ENCODE data around the gene MRPL36.

Gene MRPL36

GRCh38 chr5:1767524-1768282 is 31.9 kb downstream of the MRPL36 start:
- in situ Hi-C loops (cut with MboI; ENCODE audit: low sequenced_read_pairs), result loop anchor here (25.0 kb wide), 1 partner anchor 245 kb away; no protein-coding TSS in a partner anchor

GRCh38 chr5:1765880-1766235 is 33.8 kb downstream of the MRPL36 start:
- in situ Hi-C loops (cut with MboI; ENCODE audit: low sequenced_read_pairs), result loop anchor here (25.0 kb wide), 1 partner anchor 246 kb away; no protein-coding TSS in a partner anchor

- in situ Hi-C loops (cut with MboI; ENCODE audit: low sequenced_read_pairs), result loop anchor here (25.0 kb wide), 1 partner anchor 247 kb away; no protein-coding TSS in a partner anchor
Measured at GRCh38 chr5:1765141-1765879, 34.3 kb downstream of the MRPL36 start.

DNA sequence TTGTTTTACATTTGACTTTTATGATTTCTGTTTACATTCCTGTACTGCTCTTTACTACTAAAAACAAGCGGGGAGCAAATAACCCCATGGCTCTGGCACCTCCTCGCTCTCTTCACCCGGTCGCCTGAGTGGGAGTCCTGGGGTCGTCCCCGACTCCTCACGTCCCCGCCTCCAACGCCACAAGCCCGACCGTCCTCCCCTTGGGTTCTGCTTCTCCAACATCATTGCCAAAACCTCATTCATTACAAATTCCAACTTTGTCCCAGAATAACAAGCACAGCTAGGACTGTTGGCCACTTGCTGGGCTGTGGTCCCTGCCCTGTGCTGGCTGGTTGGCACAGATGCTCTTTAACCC is 35.1 kb downstream of the MRPL36 start:
- in situ Hi-C loops (cut with MboI; ENCODE audit: low sequenced_read_pairs), result loop anchor here (25.0 kb wide), 1 partner anchor 248 kb away; no protein-coding TSS in a partner anchor

GRCh38 chr5:1763960-1764605 is 35.6 kb downstream of the MRPL36 start:
- in situ Hi-C loops (cut with MboI; ENCODE audit: low sequenced_read_pairs), result loop anchor here (25.0 kb wide), 1 partner anchor 248 kb away; no protein-coding TSS in a partner anchor

DNA sequence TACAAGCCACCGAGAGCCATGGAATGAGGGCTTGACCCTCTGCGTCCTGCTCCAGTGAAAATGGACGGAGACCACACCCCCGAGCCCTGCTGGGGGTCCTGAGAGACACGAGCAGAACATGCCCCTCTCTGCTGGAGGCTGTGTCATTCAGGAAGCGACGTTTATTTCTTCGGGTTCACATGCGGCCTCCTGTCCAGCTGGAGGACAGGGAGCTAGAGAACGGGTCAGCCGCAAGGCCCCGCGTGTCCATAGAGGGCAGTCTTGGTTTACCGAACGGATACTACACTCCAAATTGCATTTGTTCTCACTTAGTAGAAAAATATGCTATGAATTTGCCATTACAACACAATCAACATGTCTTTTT is 36.1 kb downstream of the MRPL36 start:
- in situ Hi-C loops (cut with MboI; ENCODE audit: low sequenced_read_pairs), result loop anchor here (25.0 kb wide), 1 partner anchor 249 kb away; no protein-coding TSS in a partner anchor

GRCh38 chr5:1762883-1763547 is 36.6 kb downstream of the MRPL36 start:
- in situ Hi-C loops (cut with MboI; ENCODE audit: low sequenced_read_pairs), result loop anchor here (25.0 kb wide), 1 partner anchor 249 kb away; no protein-coding TSS in a partner anchor

DNA sequence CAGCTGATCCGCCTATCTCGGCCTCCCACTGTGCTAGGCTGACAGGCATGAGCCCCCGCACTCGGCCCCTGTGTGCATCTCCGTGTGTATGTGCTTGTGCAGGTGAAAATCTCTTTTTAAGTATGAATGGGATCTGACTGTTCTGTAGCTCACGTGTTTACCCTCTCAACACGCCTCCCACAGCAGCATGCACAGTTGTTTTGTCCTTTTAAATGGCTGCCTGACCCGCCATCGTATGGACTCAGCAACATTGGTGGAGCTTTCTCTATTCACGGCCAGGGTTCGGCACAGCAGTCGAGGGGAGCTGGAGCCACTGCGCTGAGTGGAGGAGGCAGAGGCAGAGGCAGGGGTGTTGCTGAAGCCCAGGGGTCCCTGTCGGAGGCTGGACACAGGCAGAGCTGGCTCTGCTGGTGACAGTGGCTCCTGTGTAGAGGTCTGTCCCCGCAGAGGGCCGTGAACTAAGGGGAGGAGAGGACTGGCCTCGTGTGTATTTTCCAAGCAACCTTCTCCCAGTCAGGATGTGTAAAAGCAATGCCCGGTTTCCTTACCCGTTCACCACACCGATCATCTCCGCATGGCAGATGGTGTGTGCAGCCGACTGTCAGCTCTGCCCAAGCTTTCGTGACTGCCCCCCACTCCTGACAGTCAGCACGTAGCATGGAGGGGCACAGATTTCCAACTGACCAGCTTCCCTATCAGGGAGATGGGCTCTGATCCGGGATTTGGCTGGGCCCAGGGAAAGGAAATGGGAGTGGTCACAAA is 37.3 kb downstream of the MRPL36 start:
- in situ Hi-C loops (cut with MboI; ENCODE audit: low sequenced_read_pairs), result loop anchor here (25.0 kb wide), 1 partner anchor 250 kb away; no protein-coding TSS in a partner anchor

DNA sequence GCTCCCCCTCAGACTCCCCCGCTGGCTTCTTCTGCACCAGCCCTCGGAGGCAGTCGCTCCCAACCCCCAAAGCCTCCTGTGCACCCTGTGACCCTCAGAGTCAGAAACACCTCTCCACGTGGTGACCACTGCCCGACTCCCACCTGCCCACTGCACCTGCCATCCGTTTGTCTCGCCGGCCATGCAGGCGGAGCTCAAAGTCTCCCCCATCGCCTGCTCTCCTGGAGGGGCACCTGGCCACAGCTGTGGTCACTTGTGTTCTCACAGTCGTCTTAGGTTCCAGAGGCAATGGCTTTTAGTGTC is 38.2 kb downstream of the MRPL36 start:
- in situ Hi-C loops (cut with MboI; ENCODE audit: low sequenced_read_pairs), result loop anchor here (25.0 kb wide), 1 partner anchor 251 kb away; no protein-coding TSS in a partner anchor

- in situ Hi-C loops (cut with MboI; ENCODE audit: low sequenced_read_pairs), result loop anchor here (25.0 kb wide), 1 partner anchor 251 kb away; no protein-coding TSS in a partner anchor
Measured at GRCh38 chr5:1760656-1761452, 38.8 kb downstream of the MRPL36 start.

DNA sequence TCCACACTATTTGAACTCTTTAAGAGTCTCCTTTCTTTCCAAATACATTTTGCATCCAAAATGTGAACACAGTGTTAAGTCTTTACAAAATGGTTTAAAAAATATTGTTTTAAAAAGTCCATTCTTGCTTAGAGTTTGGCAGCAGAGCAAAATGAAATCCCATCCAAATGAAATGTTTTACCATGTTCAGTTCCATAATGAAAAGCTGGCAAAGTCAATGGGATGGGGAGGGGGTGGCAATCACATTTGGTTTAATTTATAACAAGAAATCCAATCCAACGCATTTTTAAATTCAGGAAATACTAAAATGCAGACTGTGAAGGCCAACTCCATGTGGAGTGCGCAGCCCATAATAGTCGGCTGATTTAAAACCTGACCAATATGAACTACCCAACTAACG is 39.4 kb downstream of the MRPL36 start:
- in situ Hi-C loops (cut with MboI; ENCODE audit: low sequenced_read_pairs), result loop anchor here (25.0 kb wide), 1 partner anchor 252 kb away; no protein-coding TSS in a partner anchor

GRCh38 chr5:1759378-1759970 is 40.2 kb downstream of the MRPL36 start:
- in situ Hi-C loops (cut with MboI; ENCODE audit: low sequenced_read_pairs), result loop anchor here (25.0 kb wide), 1 partner anchor 253 kb away; no protein-coding TSS in a partner anchor

- in situ Hi-C loops (cut with MboI; ENCODE audit: low sequenced_read_pairs), result loop anchor here (25.0 kb wide), 1 partner anchor 254 kb away; no protein-coding TSS in a partner anchor
Measured at GRCh38 chr5:1758574-1758973, 41.1 kb downstream of the MRPL36 start.

DNA sequence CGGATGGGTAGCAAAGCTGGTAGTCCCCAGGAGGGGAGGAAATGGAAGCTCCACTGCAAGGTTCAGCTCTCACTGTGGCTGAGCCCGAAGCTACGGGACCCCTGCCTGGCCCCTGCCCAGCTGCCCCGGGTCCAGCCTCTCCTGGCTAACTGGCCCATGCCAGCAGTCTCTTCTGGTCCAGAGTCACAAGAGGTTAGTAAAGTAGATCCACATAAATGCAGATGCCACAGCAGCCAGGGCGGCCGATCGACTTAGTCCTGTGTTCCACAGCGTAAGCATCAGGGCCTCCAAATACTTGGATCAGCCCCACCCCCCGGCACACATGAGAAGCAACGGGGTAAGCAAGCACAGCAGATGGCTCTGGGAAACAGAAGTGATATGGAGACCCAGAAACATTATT is 42.1 kb downstream of the MRPL36 start:
- in situ Hi-C loops (cut with MboI; ENCODE audit: low sequenced_read_pairs), result loop anchor here (25.0 kb wide), 1 partner anchor 255 kb away; no protein-coding TSS in a partner anchor

GRCh38 chr5:1756481-1756880 is 43.2 kb downstream of the MRPL36 start:
- in situ Hi-C loops (cut with MboI; ENCODE audit: low sequenced_read_pairs), result loop anchor here (25.0 kb wide), 1 partner anchor 256 kb away; no protein-coding TSS in a partner anchor

- in situ Hi-C loops (cut with MboI; ENCODE audit: low sequenced_read_pairs), result loop anchor here (25.0 kb wide), 1 partner anchor 257 kb away; no protein-coding TSS in a partner anchor
Measured at GRCh38 chr5:1755321-1755949, 44.2 kb downstream of the MRPL36 start.

DNA sequence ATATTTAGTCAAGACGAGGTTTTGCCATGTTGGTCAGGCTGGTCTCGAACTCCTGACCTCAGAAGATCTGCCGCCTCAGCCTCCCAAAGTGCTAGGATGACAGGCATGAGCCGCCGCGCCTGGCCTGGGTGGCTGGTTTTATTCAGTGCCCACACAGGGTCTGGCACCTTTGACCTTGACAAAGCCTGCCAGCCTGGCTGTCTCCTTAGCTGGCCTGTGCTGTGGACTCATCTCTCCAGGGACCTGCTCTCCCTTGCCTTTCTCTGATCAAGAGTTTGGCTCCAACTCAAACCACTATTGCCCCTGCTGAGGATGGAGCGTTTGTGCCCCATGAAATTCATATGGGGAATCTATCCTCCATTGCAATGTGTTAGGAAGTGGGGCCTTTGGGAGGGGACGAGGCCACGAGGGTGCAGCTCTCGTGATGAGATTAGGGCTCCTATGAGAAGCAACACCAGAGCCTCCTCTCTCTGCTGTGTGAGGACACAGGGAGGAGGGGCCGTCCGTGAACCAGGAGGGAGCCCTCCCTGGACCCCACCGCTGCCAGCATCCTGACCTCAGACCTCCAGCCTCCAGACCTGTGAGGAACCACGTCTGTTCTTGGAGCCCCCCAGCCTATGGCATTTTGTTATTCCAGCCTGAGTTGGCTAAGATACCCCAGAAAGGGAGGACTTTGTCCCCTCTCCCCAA is 45.0 kb downstream of the MRPL36 start:
- in situ Hi-C loops (cut with MboI; ENCODE audit: low sequenced_read_pairs), result loop anchor here (25.0 kb wide), 1 partner anchor 258 kb away; no protein-coding TSS in a partner anchor

Data from HL-60/S4 treated with retinoic acid at 250 ng/mL for 4 days and 3 days (cell line).